ENCODE measurements around the gene CEP85. TPM values are rescaled to one million over a fixed set of nuclear protein-coding genes. Genes with fewer than 3 reads are reported as not detected.

Gene CEP85
- total and polyA plus RNA-seq, 2 of the 13 experiments (the other 11 are each of a cell fraction or from before 2014, with no cell fraction given): 16.1 to 26.7 TPM

DNA sequence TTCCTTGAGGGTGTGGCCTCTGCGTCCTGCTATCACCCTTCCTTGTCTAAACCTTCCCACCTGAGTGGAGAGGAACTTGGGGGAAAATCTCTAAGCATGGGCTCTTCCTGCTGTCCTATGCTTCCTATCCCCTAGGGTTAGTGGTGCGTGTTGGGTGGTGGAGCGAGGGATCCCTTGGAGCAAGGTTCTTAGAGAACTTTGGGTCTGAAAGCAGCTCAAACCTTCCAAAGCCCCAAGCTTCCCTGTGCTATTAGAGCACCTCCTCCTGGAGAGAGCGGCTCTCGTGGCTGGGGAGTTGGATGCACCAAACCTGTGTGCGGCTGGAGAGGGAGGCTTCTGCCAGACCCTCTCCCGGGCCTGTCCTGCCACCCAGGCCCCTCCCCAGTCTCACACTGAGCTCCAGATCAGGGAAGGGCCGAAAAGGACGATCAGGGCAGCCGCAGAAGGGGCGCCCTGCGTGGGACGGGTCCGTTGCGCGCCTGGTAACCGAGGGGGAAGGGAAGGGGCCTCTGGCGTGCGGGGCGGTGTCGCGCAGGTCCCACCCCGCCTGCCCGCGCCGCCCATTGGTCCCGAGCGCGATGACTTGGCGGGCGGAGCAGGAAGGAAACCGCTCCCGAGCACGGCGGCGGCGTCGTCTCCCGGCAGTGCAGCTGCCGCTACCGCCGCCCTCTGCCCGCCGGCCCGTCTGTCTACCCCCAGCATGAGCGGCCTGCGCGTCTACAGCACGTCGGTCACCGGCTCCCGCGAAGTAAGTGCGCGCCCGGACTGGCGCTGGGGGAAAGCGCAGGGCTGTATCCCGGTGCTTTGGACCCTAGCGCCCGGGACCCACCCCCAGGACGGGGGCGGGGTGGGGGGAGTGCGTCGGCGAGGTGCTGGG lies 45.7 kb downstream of the CEP85 start, which contains the start of gene SH3BGRL3 (continued):
- TF ChIP-seq TOE1 (CRISPR knock-in tag; IDR thresholded peaks at IDR 0.05) (no peak), MBD4 (IDR thresholded peaks at IDR 0.05; ENCODE audit: borderline replicate concordance, low read length) (no peak), MAF1 (CRISPR knock-in tag; IDR thresholded peaks at IDR 0.05; ENCODE audit: borderline replicate concordance) (no peak), PPARG (CRISPR knock-in tag; conservative IDR thresholded peaks at IDR 0.05) (no peak), ZIK1 (CRISPR knock-in tag; IDR thresholded peaks at IDR 0.05; ENCODE audit: borderline replicate concordance, low read depth) (no peak), RFX5 (IDR thresholded peaks at IDR 0.05; ENCODE audit: low read depth, low read length) (no peak), ZFAT (CRISPR knock-in tag; conservative IDR thresholded peaks at IDR 0.05) (no peak), HNRNPH1 (optimal IDR thresholded peaks at IDR 0.05; ENCODE audit: low read depth, low read length) (no peak), GATA4 (IDR thresholded peaks at IDR 0.05; ENCODE audit: borderline replicate concordance, low read depth) (no peak), SRF (IDR thresholded peaks at IDR 0.05; ENCODE audit: low read depth, low read length) (no peak), ZNF790 (CRISPR knock-in tag; IDR thresholded peaks at IDR 0.05; ENCODE audit: borderline replicate concordance) (peak; percentile 85; the same call in 1 of the 2 replicates), DMAP1 (CRISPR knock-in tag; IDR thresholded peaks at IDR 0.05) (no peak; the same call in 1 of the 2 replicates), NCOA1 (CRISPR knock-in tag; IDR thresholded peaks at IDR 0.05) (no peak), GABPA (IDR thresholded peaks at IDR 0.05; ENCODE audit: low read depth, low read length) (peak; percentile 35), GABPA (CRISPR knock-in tag; IDR thresholded peaks at IDR 0.05; ENCODE audit: low read depth) (no peak)
- TF ChIP-seq, protein P1, sequence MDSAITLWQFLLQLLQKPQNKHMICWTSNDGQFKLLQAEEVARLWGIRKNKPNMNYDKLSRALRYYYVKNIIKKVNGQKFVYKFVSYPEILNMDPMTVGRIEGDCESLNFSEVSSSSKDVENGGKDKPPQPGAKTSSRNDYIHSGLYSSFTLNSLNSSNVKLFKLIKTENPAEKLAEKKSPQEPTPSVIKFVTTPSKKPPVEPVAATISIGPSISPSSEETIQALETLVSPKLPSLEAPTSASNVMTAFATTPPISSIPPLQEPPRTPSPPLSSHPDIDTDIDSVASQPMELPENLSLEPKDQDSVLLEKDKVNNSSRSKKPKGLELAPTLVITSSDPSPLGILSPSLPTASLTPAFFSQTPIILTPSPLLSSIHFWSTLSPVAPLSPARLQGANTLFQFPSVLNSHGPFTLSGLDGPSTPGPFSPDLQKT (CRISPR knock-in tag; IDR thresholded peaks at IDR 0.05; ENCODE audit: borderline replicate concordance): no peak
- TF ChIP-seq, protein P2, sequence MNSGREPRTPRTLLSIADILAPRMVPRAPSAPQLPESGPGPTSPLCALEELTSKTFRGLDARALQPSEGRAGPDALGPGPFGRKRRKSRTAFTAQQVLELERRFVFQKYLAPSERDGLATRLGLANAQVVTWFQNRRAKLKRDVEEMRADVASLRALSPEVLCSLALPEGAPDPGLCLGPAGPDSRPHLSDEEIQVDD (CRISPR knock-in tag; IDR thresholded peaks at IDR 0.05; ENCODE audit: borderline replicate concordance): no peak; the same call in 1 of the 2 replicates
- TF ChIP-seq, protein P3, sequence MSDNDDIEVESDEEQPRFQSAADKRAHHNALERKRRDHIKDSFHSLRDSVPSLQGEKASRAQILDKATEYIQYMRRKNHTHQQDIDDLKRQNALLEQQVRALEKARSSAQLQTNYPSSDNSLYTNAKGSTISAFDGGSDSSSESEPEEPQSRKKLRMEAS (IDR thresholded peaks at IDR 0.05): peak; percentile 90
- TF ChIP-seq, protein P4, sequence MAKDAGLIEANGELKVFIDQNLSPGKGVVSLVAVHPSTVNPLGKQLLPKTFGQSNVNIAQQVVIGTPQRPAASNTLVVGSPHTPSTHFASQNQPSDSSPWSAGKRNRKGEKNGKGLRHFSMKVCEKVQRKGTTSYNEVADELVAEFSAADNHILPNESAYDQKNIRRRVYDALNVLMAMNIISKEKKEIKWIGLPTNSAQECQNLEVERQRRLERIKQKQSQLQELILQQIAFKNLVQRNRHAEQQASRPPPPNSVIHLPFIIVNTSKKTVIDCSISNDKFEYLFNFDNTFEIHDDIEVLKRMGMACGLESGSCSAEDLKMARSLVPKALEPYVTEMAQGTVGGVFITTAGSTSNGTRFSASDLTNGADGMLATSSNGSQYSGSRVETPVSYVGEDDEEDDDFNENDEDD (CRISPR knock-in tag; IDR thresholded peaks at IDR 0.05; ENCODE audit: borderline replicate concordance): peak; percentile 76; the same call in 1 of the 2 replicates
- TF ChIP-seq, protein P5, sequence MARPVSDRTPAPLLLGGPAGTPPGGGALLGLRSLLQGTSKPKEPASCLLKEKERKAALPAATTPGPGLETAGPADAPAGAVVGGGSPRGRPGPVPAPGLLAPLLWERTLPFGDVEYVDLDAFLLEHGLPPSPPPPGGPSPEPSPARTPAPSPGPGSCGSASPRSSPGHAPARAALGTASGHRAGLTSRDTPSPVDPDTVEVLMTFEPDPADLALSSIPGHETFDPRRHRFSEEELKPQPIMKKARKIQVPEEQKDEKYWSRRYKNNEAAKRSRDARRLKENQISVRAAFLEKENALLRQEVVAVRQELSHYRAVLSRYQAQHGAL (CRISPR knock-in tag; IDR thresholded peaks at IDR 0.05; ENCODE audit: not compliant biosample characterization): no peak
- TF ChIP-seq, protein P6, sequence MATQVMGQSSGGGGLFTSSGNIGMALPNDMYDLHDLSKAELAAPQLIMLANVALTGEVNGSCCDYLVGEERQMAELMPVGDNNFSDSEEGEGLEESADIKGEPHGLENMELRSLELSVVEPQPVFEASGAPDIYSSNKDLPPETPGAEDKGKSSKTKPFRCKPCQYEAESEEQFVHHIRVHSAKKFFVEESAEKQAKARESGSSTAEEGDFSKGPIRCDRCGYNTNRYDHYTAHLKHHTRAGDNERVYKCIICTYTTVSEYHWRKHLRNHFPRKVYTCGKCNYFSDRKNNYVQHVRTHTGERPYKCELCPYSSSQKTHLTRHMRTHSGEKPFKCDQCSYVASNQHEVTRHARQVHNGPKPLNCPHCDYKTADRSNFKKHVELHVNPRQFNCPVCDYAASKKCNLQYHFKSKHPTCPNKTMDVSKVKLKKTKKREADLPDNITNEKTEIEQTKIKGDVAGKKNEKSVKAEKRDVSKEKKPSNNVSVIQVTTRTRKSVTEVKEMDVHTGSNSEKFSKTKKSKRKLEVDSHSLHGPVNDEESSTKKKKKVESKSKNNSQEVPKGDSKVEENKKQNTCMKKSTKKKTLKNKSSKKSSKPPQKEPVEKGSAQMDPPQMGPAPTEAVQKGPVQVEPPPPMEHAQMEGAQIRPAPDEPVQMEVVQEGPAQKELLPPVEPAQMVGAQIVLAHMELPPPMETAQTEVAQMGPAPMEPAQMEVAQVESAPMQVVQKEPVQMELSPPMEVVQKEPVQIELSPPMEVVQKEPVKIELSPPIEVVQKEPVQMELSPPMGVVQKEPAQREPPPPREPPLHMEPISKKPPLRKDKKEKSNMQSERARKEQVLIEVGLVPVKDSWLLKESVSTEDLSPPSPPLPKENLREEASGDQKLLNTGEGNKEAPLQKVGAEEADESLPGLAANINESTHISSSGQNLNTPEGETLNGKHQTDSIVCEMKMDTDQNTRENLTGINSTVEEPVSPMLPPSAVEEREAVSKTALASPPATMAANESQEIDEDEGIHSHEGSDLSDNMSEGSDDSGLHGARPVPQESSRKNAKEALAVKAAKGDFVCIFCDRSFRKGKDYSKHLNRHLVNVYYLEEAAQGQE (IDR thresholded peaks at IDR 0.05; ENCODE audit: borderline replicate concordance in 1 of 2, low read depth in 1 of 2, low read length in 2 of 2): no peak
- TF ChIP-seq, protein P7, sequence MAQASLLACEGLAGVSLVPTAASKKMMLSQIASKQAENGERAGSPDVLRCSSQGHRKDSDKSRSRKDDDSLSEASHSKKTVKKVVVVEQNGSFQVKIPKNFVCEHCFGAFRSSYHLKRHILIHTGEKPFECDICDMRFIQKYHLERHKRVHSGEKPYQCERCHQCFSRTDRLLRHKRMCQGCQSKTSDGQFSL (CRISPR knock-in tag; IDR thresholded peaks at IDR 0.05): no peak

All from HepG2 (cell line).